ENCODE data around the gene AFDN.

The AFDN gene

GRCh38 chr6:167866642-167867041 lies 39.9 kb downstream of the AFDN start:
- no peak for DNase-seq (ENCODE audit: low read depth)

GRCh38 chr6:167870321-167870720 lies 43.6 kb downstream of the AFDN start:
- DNase-seq (ENCODE audit: low read depth) = no peak

- no peak for DNase-seq (ENCODE audit: low read depth)
These were observed 46.0 kb downstream of the AFDN start for GRCh38 chr6:167872538-167873210.

- no peak for DNase-seq (ENCODE audit: low read depth)
These were observed 51.5 kb downstream of the AFDN start for GRCh38 chr6:167877994-167878779.

GRCh38 chr6:167879612-167880011 lies 52.9 kb downstream of the AFDN start:
- no peak for DNase-seq (ENCODE audit: low read depth)

- DNase-seq (ENCODE audit: low read depth) = no peak
These were observed 54.6 kb downstream of the AFDN start for GRCh38 chr6:167881327-167881726.

- DNase-seq (ENCODE audit: low read depth) = no peak
These were observed 55.5 kb downstream of the AFDN start for GRCh38 chr6:167882244-167882643.

GRCh38 chr6:167888098-167888497 lies 61.4 kb downstream of the AFDN start:
- no peak for DNase-seq (ENCODE audit: low read depth)

GRCh38 chr6:167892835-167893815 lies 66.4 kb downstream of the AFDN start:
- no peak for DNase-seq (ENCODE audit: low read depth)

GRCh38 chr6:167894965-167895364 lies 68.3 kb downstream of the AFDN start:
- DNase-seq (ENCODE audit: low read depth) = no peak

- no peak for DNase-seq (ENCODE audit: low read depth)
These were observed 69.9 kb downstream of the AFDN start for GRCh38 chr6:167896648-167897047.

- DNase-seq (ENCODE audit: low read depth) = no peak
These were observed 72.1 kb downstream of the AFDN start for GRCh38 chr6:167898673-167899311.

GRCh38 chr6:167904791-167905190 lies 78.1 kb downstream of the AFDN start:
- DNase-seq (ENCODE audit: low read depth) = no peak

GRCh38 chr6:167906899-167907298 lies 80.2 kb downstream of the AFDN start:
- no peak for DNase-seq (ENCODE audit: low read depth)

GRCh38 chr6:167907837-167908681 lies 81.3 kb downstream of the AFDN start:
- no peak for DNase-seq (ENCODE audit: low read depth)

- no peak for DNase-seq (ENCODE audit: low read depth)
These were observed 83.3 kb downstream of the AFDN start for GRCh38 chr6:167910007-167910406.

- no peak for DNase-seq (ENCODE audit: low read depth)
These were observed 83.9 kb downstream of the AFDN start for GRCh38 chr6:167910652-167911051.

GRCh38 chr6:167912494-167912893 lies 85.8 kb downstream of the AFDN start:
- no peak for DNase-seq (ENCODE audit: low read depth)

GRCh38 chr6:167913699-167914098 lies 87.0 kb downstream of the AFDN start:
- no peak for DNase-seq (ENCODE audit: low read depth)

- no peak for DNase-seq (ENCODE audit: low read depth)
These were observed 88.4 kb downstream of the AFDN start for GRCh38 chr6:167915139-167915538.

GRCh38 chr6:167917551-167918154 lies 90.9 kb downstream of the AFDN start:
- no peak for DNase-seq (ENCODE audit: low read depth)

All from activated T-cell treated with anti-CD3 and anti-CD28 coated beads for 24 hours (primary cell).